Activated CD8-positive, alpha-beta memory T cell treated with anti-CD3 and anti-CD28 coated beads for 24 hours (primary cell): ENCODE measurements around the gene GPR27.

Source experiments
- DNase-seq: peaks from one replicate; pipeline ENCODE4 v3.0.0-alpha.2; 2020

GPR27 gene

GRCh38 chr3:71753701-71754609 is at the start of gene GPR27:
TSS of gene GPR27 (plus strand) at chr3:71753855. CDS start at chr3:71754050, 195 bp downstream.
- peak; percentile 69 for DNase-seq

GRCh38 chr3:71704915-71705314 is 48.7 kb upstream of the GPR27 start:
- DNase-seq = no peak

- DNase-seq = no peak
Measured at GRCh38 chr3:71705681-71706080, 48.0 kb upstream of the GPR27 start.

GRCh38 chr3:71707595-71707994 is 46.1 kb upstream of the GPR27 start:
- no peak for DNase-seq

- no peak for DNase-seq
Measured at GRCh38 chr3:71708476-71709105, 45.1 kb upstream of the GPR27 start.

GRCh38 chr3:71709908-71710511 is 43.6 kb upstream of the GPR27 start:
- DNase-seq = no peak

- DNase-seq = no peak
Measured at GRCh38 chr3:71710906-71711494, 42.7 kb upstream of the GPR27 start.

GRCh38 chr3:71713041-71713440 is 40.6 kb upstream of the GPR27 start:
- no peak for DNase-seq

- no peak for DNase-seq
Measured at GRCh38 chr3:71714595-71714994, 39.1 kb upstream of the GPR27 start.

- no peak for DNase-seq
Measured at GRCh38 chr3:71718072-71718471, 35.6 kb upstream of the GPR27 start.

GRCh38 chr3:71721002-71721401 is 32.7 kb upstream of the GPR27 start:
- DNase-seq = peak; percentile 50

GRCh38 chr3:71721651-71722157 is 32.0 kb upstream of the GPR27 start:
- DNase-seq = peak; percentile 67

GRCh38 chr3:71722693-71723092 is 31.0 kb upstream of the GPR27 start:
- peak; percentile 56 for DNase-seq

- DNase-seq = peak; percentile 63
Measured at GRCh38 chr3:71723452-71724170, 30.0 kb upstream of the GPR27 start.

- no peak for DNase-seq
Measured at GRCh38 chr3:71724171-71724453, 29.5 kb upstream of the GPR27 start.

GRCh38 chr3:71724584-71725270 is 28.9 kb upstream of the GPR27 start:
- peak; percentile 82 for DNase-seq

GRCh38 chr3:71725271-71725991 is 28.2 kb upstream of the GPR27 start, which contains the start of gene EIF4E3:
TSS of gene EIF4E3 (minus strand) at chr3:71725402. CDS start at chr3:71725367, 35 bp downstream.
- DNase-seq = peak; percentile 83

GRCh38 chr3:71726146-71726545 is 27.5 kb upstream of the GPR27 start:
- DNase-seq = peak; percentile 79

GRCh38 chr3:71728632-71729342 is 24.9 kb upstream of the GPR27 start:
- DNase-seq = no peak

GRCh38 chr3:71732637-71733036 is 21.0 kb upstream of the GPR27 start:
- peak; percentile 11 for DNase-seq

GRCh38 chr3:71733319-71733718 is 20.3 kb upstream of the GPR27 start:
- DNase-seq = no peak
